IMR-90 (cell line): Measurements from ENCODE around the gene IGFBP5. TPM values are rescaled to one million over a fixed set of nuclear protein-coding genes. Genes with fewer than 3 reads are reported as not detected.

Experiments used
- ATAC-seq: fragments of 200-7000 bp; cut with Tn5 transposase; 2 replicates; pipeline ENCODE4 v1.9.1; 2020; ENCODE audit warnings: low read depth, mild to moderate bottlenecking, moderate library complexity
- BruUV-seq: library from RNA; stranded (reverse); fragments of 400-500 nt; replicated peaks from 2 replicates; lab custom pipeline; 2021; lab: Mats Ljungman, UMichigan
- CTCF ChIA-PET: fragments of 300-600 bp; formaldehyde crosslinking; extraction: SDS; loops from one replicate; lab custom pipeline; 2021; ENCODE audit warnings: antibody characterized with exemption; lab: Yijun Ruan, JAX
- POLR2A ChIA-PET: fragments of 300-600 bp; sonication (Branson Sonifier 250); formaldehyde crosslinking; loops from one replicate; lab custom pipeline; 2022; ENCODE audit warnings: antibody characterized with exemption; ENCODE audit not compliant: unreplicated experiment; lab: Charles Lee
- DNase-seq: peaks from one replicate; pipeline ENCODE4 v3.0.0; 2013
- H2AFZ ChIP-seq: replicated peaks from 2 replicates; pipeline ENCODE3; 2013; ENCODE audit warnings: low read length, mild to moderate bottlenecking; ENCODE audit not compliant: poor library complexity
- H2AK5ac ChIP-seq: 2 replicates; pipeline ENCODE4 v1.6.1; 2013; ENCODE audit warnings: low read depth, low read length, inconsistent platforms
- H2AK9ac ChIP-seq: replicated peaks from 2 replicates; pipeline ENCODE3; 2013; ENCODE audit warnings: mild to moderate bottlenecking, low read depth, low read length, moderate library complexity; ENCODE audit not compliant: poor library complexity
- H2BK120ac ChIP-seq: 2 replicates; pipeline ENCODE4 v1.6.1; 2013; ENCODE audit warnings: low read depth, low read length, inconsistent platforms
- H2BK15ac ChIP-seq: 3 replicates; pipeline ENCODE4 v1.6.1; 2013; ENCODE audit warnings: low read depth, low read length, inconsistent platforms
- H2BK20ac ChIP-seq: 2 replicates; pipeline ENCODE4 v1.6.1; 2013; ENCODE audit warnings: low read depth, mild to moderate bottlenecking, inconsistent platforms, low read length, moderate library complexity
- H2BK5ac ChIP-seq: 2 replicates; pipeline ENCODE4 v1.6.1; 2013; ENCODE audit warnings: mild to moderate bottlenecking, low read depth, low read length, inconsistent platforms; ENCODE audit not compliant: poor library complexity, severe bottlenecking
- H3K14ac ChIP-seq: replicated peaks from 2 replicates; pipeline ENCODE4 v1.6.1; 2013; ENCODE audit warnings: low read depth, low read length, inconsistent platforms
- H3K18ac ChIP-seq: 2 replicates; pipeline ENCODE4 v1.6.1; 2013; ENCODE audit warnings: low read depth, low read length, control low read depth
- H3K23ac ChIP-seq: 2 replicates; pipeline ENCODE4 v1.6.1; 2013; ENCODE audit warnings: low read depth, low read length, inconsistent platforms
- H3K27ac ChIP-seq: 2 replicates; pipeline ENCODE4 v1.5.1; 2013; ENCODE audit warnings: mild to moderate bottlenecking, control low read depth, low read length; ENCODE audit not compliant: insufficient read depth
- H3K27me3 ChIP-seq: 2 replicates; pipeline ENCODE4 v1.6.1; 2013; ENCODE audit warnings: low read length; ENCODE audit not compliant: control insufficient read depth, insufficient read depth
- H3K36me3 ChIP-seq: 2 replicates; pipeline ENCODE4 v1.6.1; 2013; ENCODE audit warnings: low read length, mixed read lengths; ENCODE audit not compliant: control insufficient read depth, insufficient read depth
- H3K4ac ChIP-seq: 2 replicates; pipeline ENCODE4 v1.6.1; 2013; ENCODE audit warnings: low read depth, low read length, inconsistent platforms
- H3K4me1 ChIP-seq: 2 replicates; pipeline ENCODE4 v1.6.1; 2013; ENCODE audit warnings: low read length, mixed read lengths; ENCODE audit not compliant: control insufficient read depth, insufficient read depth
- H3K4me2 ChIP-seq: 2 replicates; pipeline ENCODE4 v1.6.1; 2013; ENCODE audit warnings: low read depth, mild to moderate bottlenecking, control low read depth, low read length, moderate library complexity
- H3K4me3 ChIP-seq: 2 replicates; pipeline ENCODE4 v1.5.1; 2013; ENCODE audit warnings: low read depth, mild to moderate bottlenecking, control low read depth, low read length, moderate library complexity; ENCODE audit not compliant: insufficient read depth
- H3K56ac ChIP-seq: 2 replicates; pipeline ENCODE4 v1.6.1; 2013; ENCODE audit warnings: low read length, inconsistent platforms; ENCODE audit not compliant: insufficient read depth; ENCODE audit errors: extremely low read depth
- H3K79me1 ChIP-seq, 2 experiments: 2 replicates each; pipeline ENCODE4 v1.6.1; 2013; ENCODE audit warnings: low read length in 2 of 2, inconsistent platforms in 1 of 2, low read depth in 1 of 2
- H3K9ac ChIP-seq: 2 replicates; pipeline ENCODE4 v1.6.1; 2013; ENCODE audit warnings: low read depth, low read length, control low read depth
- H3K9me1 ChIP-seq: 2 replicates; pipeline ENCODE4 v1.6.1; 2013; ENCODE audit warnings: low read length, inconsistent platforms; ENCODE audit not compliant: insufficient read depth
- H3K9me3 ChIP-seq: 2 replicates; pipeline ENCODE4 v1.6.1; 2013; ENCODE audit warnings: low read length; ENCODE audit not compliant: control insufficient read depth, insufficient read depth
- H4K20me1 ChIP-seq: 2 replicates; pipeline ENCODE4 v1.6.1; 2013; ENCODE audit warnings: low read length, inconsistent platforms; ENCODE audit not compliant: insufficient read depth
- H4K5ac ChIP-seq: 2 replicates; pipeline ENCODE4 v1.6.1; 2013; ENCODE audit warnings: mild to moderate bottlenecking, low read depth, low read length, control low read depth
- H4K8ac ChIP-seq, 2 experiments: 2 replicates each; pipeline ENCODE4 v1.6.1; 2013; ENCODE audit warnings: low read depth in 2 of 2, low read length in 2 of 2, control low read depth in 1 of 2, inconsistent platforms in 1 of 2
- H4K91ac ChIP-seq: 2 replicates; pipeline ENCODE4 v1.6.1; 2013; ENCODE audit warnings: low read depth, low read length, inconsistent platforms; ENCODE audit not compliant: insufficient read depth
- MAZ ChIP-seq: IDR thresholded peaks from 2 replicates; pipeline ENCODE4 v1.6.1; 2012; ENCODE audit warnings: low read depth, mild to moderate bottlenecking, low read length, improper control_type of control experiment, moderate library complexity, borderline replicate concordance
- WGBS, 2 experiments: methylation state at CpG; one replicate each; pipeline versions ENCODE4 v1.1.5 to v1.1.7; 2013; ENCODE audit warnings: missing lambda C conversion rate in 2 of 2; ENCODE audit not compliant: insufficient read length in 1 of 2; ENCODE audit errors: extremely low coverage in 2 of 2; 5-methylcytosine and 5-hydroxymethylcytosine counted together
- dilution Hi-C: fragments of 300-500 bp; cut with HindIII; formaldehyde crosslinking; loops from one replicate; pipeline ENCODE4 v1.14.3; 2018; ENCODE audit warnings: low sequenced_read_pairs; ENCODE audit not compliant: unreplicated experiment
- in situ Hi-C: fragments of 300-500 bp; cut with MboI; formaldehyde crosslinking; loops from 3 replicates; pipeline ENCODE4 v1.14.3; 2019; ENCODE audit warnings: low sequenced_read_pairs, inconsistent platforms, mixed read lengths
- intact Hi-C: fragments of 100-400 bp; cut with micrococcal nuclease; formaldehyde crosslinking; loops from 2 replicates; pipeline ENCODE4 v1.10.0; 2022
- polyA plus RNA-seq, 3 experiments: library from polyadenylated mRNA; depleted of rRNA; stranded (reverse); fragments of >200 nt; gene quantifications; 2 replicates each; pipeline ENCODE4 v1.2.3, GENCODE V29; 2012; ENCODE audit warnings: low replicate concordance in 1 of 3
- total RNA-seq: library from RNA; depleted of rRNA; stranded (reverse); fragments of >200 nt; gene quantifications from 2 replicates; pipeline ENCODE4 v1.2.3, GENCODE V29; 2012
- TF ChIP-seq, protein P1 (sequence below): conservative IDR thresholded peaks from 2 replicates; pipeline ENCODE4 v1.5.1; 2012; ENCODE audit warnings: mild to moderate bottlenecking, low read depth, low read length, improper control_type of control experiment

IGFBP5 gene
- total and polyA plus RNA-seq, 2 of the 4 experiments (the other 2 are of a cell fraction): 392 to 1,339 TPM

DNA sequence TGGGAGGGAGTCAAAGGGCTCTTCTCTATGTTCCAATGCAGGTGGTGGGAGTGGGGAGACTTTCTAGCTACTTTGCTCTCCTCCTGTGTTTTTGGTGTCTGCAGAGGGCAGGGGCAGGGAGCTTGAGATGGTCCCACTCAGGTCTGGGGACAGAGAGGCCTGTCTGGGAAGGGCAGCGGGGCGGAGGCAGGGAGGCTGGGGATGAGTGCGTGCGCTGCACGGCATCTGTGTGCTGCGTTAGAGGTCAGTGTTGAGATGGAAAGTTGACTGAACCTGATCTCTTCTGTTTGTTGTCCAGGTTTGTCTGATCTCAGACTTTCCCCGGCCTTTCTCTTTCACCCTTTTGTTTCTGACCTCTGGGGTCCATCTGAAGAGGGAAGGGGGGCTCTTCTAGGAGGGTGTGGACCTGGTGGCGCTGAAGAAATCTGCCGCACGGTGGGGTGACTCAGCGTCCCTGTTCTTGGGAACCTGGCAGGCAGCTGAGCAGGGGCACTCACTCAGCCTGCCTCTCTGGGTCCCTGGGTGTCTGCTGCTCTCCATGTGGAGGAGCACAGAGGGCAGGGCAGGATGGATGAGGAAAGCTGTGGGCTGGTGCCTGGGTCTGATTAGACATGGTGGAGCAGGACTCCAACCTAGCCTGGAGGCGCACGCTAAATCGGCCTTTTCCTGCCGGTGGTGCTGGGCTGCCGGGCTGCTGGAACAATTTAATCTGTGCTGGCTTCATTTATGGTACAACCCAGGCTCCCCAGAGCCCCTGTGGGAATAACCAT, 38.1 kb downstream of the IGFBP5 start:
- Histone ChIP-seq H3K56ac (no peak overlapping the region), H4K8ac (no peak overlapping the region), H2BK15ac (no peak overlapping the region), H3K4me3 (no peak overlapping the region), H3K79me1 (no peaks in the 10 kb centered on the region), H4K20me1 (no peaks in the 10 kb centered on the region), H4K91ac (no peak overlapping the region), H3K9me3 (no peaks in the 10 kb centered on the region), H3K23ac (no peak overlapping the region), H3K4me2 (no peak overlapping the region), H4K5ac (no peak overlapping the region; the same call in 1 of the 2 replicates), H2AFZ (no peak overlapping the region), H3K18ac (no peak overlapping the region), H3K27me3 (peaks cover 1% of the 10 kb centered on the region), H2AK9ac (no peak overlapping the region), H2BK120ac (no peak overlapping the region), H3K9ac (no peak overlapping the region), H3K14ac (no peak overlapping the region), H3K4me1 (peaks cover 9% of the 10 kb centered on the region; the same call in 1 of the 2 replicates), H3K9me1 (no peaks in the 10 kb centered on the region), H3K4ac (no peak overlapping the region), H3K27ac (no peak overlapping the region), H2AK5ac (no peak overlapping the region; the same call in 1 of the 2 replicates), H2BK5ac (no peak overlapping the region), H3K36me3 (peaks cover 2% of the 10 kb centered on the region; the same call in 1 of the 2 replicates), H2BK20ac (no peak overlapping the region)
- TF ChIP-seq, protein P1, sequence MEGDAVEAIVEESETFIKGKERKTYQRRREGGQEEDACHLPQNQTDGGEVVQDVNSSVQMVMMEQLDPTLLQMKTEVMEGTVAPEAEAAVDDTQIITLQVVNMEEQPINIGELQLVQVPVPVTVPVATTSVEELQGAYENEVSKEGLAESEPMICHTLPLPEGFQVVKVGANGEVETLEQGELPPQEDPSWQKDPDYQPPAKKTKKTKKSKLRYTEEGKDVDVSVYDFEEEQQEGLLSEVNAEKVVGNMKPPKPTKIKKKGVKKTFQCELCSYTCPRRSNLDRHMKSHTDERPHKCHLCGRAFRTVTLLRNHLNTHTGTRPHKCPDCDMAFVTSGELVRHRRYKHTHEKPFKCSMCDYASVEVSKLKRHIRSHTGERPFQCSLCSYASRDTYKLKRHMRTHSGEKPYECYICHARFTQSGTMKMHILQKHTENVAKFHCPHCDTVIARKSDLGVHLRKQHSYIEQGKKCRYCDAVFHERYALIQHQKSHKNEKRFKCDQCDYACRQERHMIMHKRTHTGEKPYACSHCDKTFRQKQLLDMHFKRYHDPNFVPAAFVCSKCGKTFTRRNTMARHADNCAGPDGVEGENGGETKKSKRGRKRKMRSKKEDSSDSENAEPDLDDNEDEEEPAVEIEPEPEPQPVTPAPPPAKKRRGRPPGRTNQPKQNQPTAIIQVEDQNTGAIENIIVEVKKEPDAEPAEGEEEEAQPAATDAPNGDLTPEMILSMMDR: no peak
- TF ChIP-seq MAZ: no peak
- dilution Hi-C loops: loop anchor here (25.0 kb wide), 1 partner anchor 145 kb away; no protein-coding TSS in a partner anchor
- intact Hi-C loops: no loop called here
- ATAC-seq (no peak), DNase-seq (no peak)
- BruUV-seq: no TSS peak
- ChIA-PET CTCF (no interaction called here), POLR2A (no interaction called here)
- WGBS, 2 experiments: no CpG with 5 or more reads among the region's 16 CpGs
- in situ Hi-C loops: no loop called here
